Neural progenitor cell (in vitro differentiated cells): ENCODE results near the gene CNTNAP4.

Source experiments
- CTCF ChIP-seq: fragments of 200-600 bp; sonication (generic); IDR thresholded peaks from 2 replicates; pipeline ENCODE4 v1.5.1; 2017; ENCODE audit warnings: antibody characterized with exemption, mild to moderate bottlenecking
- EZH2 ChIP-seq: fragments of 200-600 bp; sonication (generic); IDR thresholded peaks from 2 replicates; pipeline ENCODE4 v1.6.1; 2017; ENCODE audit warnings: antibody characterized with exemption, mild to moderate bottlenecking, moderate library complexity

- TF ChIP-seq CTCF: no peak
- no peak for TF ChIP-seq EZH2
These were observed 151.7 kb downstream of the CNTNAP4 start for GRCh38 chr16:76428858-76429257.
